DOHH2 (cell line): ENCODE results near the gene TTBK1.

Source experiments
- H3F3A ChIP-seq: fragments of 200-600 bp; sonication (generic), shearing (Covaris generic); 2 replicates; pipeline ENCODE4 v1.6.0; 2016; ENCODE audit warnings: antibody characterized with exemption, mild to moderate bottlenecking; ENCODE audit not compliant: control insufficient read depth, insufficient read depth
- H3K27ac ChIP-seq: fragments of 200-600 bp; sonication (generic); 2 replicates; pipeline ENCODE4 v1.5.1; 2014; ENCODE audit warnings: low read depth, mild to moderate bottlenecking, low read length, moderate library complexity
- H3K27me3 ChIP-seq: fragments of 200-600 bp; sonication (generic); 2 replicates; pipeline ENCODE4 v1.6.1; 2014; ENCODE audit warnings: mild to moderate bottlenecking, low read length, mixed read lengths; ENCODE audit not compliant: control insufficient read depth
- H3K36me3 ChIP-seq: fragments of 200-600 bp; sonication (generic); 2 replicates; pipeline ENCODE4 v1.6.1; 2014; ENCODE audit warnings: mild to moderate bottlenecking, low read length, moderate library complexity, mixed read lengths; ENCODE audit not compliant: control insufficient read depth
- H3K4me1 ChIP-seq: fragments of 200-600 bp; sonication (generic); 2 replicates; pipeline ENCODE4 v1.6.1; 2014; ENCODE audit warnings: mild to moderate bottlenecking, low read length, mixed read lengths; ENCODE audit not compliant: control insufficient read depth
- H3K4me2 ChIP-seq: fragments of 200-600 bp; sonication (generic); 2 replicates; pipeline ENCODE4 v1.6.0; 2014; ENCODE audit warnings: mild to moderate bottlenecking, low read length, moderate library complexity
- H3K4me3 ChIP-seq: fragments of 200-600 bp; sonication (generic); 2 replicates; pipeline ENCODE4 v1.5.1; 2014; ENCODE audit warnings: mild to moderate bottlenecking, low read length, mixed read lengths
- H3K79me2 ChIP-seq: fragments of 200-600 bp; sonication (generic); 2 replicates; pipeline ENCODE4 v1.6.1; 2014; ENCODE audit warnings: mild to moderate bottlenecking, low read length, mixed read lengths; ENCODE audit not compliant: control insufficient read depth
- H3K9me2 ChIP-seq: fragments of 200-600 bp; sonication (generic); replicated peaks from 2 replicates; pipeline ENCODE4 v1.6.1; 2014; ENCODE audit warnings: mild to moderate bottlenecking, low read length, mixed read lengths; ENCODE audit not compliant: control insufficient read depth
- H3K9me3 ChIP-seq: fragments of 200-600 bp; sonication (generic); 2 replicates; pipeline ENCODE4 v1.6.1; 2014; ENCODE audit warnings: antibody characterized with exemption, low read length, mixed read lengths; ENCODE audit not compliant: control insufficient read depth, insufficient read depth
- H4K20me1 ChIP-seq: fragments of 200-600 bp; sonication (generic); 2 replicates; pipeline ENCODE4 v1.6.0; 2014; ENCODE audit warnings: low read depth, mild to moderate bottlenecking, antibody characterized with exemption, low read length, moderate library complexity; ENCODE audit not compliant: control insufficient read depth, insufficient read depth
- EZH2phosphoT487 ChIP-seq: fragments of 200-600 bp; sonication (generic); IDR thresholded peaks from 2 replicates; pipeline ENCODE4 v1.6.1; 2017; ENCODE audit warnings: borderline replicate concordance, mild to moderate bottlenecking, antibody characterized with exemption, low read length, moderate library complexity, mixed read lengths
- TF ChIP-seq, protein P1 (sequence below): fragments of 200-600 bp; sonication (generic); IDR thresholded peaks from one replicate; pipeline ENCODE4 v1.5.1; 2014; ENCODE audit warnings: antibody characterized with exemption, mild to moderate bottlenecking, low read depth, low read length; ENCODE audit not compliant: poor library complexity, severe bottlenecking

TTBK1 gene

DNA sequence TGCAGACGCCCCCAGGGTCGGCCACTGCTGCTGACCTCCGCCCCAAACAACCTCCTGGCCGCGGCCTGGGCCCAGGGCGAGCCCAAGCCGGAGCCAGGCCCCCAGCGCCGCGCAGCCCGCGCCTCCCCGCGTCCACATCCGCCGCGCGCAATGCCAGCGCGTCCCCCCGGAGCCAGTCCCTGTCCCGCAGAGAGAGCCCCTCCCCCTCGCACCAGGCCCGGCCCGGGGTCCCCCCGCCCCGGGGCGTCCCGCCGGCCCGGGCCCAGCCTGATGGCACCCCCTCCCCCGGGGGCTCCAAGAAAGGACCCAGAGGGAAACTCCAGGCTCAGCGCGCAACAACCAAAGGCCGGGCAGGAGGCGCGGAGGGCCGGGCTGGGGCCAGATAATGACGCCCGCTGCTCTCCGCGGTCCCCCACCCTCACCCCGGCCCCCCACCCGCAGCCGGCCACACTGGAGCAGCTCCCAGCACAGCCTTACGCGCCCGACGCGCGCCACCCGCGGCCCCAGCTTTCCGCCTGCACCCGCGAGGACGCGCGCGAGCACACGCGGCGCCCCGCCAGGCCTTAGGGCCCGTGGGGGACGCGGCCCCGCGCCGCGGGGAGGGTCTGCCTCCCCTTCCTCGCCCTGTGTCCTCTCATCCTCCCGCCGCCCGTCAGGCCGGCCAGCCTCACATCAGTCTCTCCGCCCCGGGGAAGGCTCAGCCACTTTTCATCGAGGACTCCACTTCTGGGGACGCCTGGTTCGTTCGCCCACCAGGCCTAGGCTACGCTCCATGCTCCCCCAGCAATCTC lies 41.9 kb downstream of the TTBK1 start:
- Histone ChIP-seq H4K20me1 (no peaks in the 10 kb centered on the region), H3K4me1 (peaks cover 18% of the 10 kb centered on the region), H3K4me2 (no peak overlapping the region), H3K79me2 (no peaks in the 10 kb centered on the region), H3K27ac (no peak overlapping the region), H3K36me3 (no peaks in the 10 kb centered on the region), H3K27me3 (no peaks in the 10 kb centered on the region), H3F3A (no peaks in the 10 kb centered on the region), H3K4me3 (no peak overlapping the region), H3K9me2 (no peaks in the 10 kb centered on the region), H3K9me3 (no peaks in the 10 kb centered on the region)
- no peak for TF ChIP-seq EZH2phosphoT487
- TF ChIP-seq, protein P1, sequence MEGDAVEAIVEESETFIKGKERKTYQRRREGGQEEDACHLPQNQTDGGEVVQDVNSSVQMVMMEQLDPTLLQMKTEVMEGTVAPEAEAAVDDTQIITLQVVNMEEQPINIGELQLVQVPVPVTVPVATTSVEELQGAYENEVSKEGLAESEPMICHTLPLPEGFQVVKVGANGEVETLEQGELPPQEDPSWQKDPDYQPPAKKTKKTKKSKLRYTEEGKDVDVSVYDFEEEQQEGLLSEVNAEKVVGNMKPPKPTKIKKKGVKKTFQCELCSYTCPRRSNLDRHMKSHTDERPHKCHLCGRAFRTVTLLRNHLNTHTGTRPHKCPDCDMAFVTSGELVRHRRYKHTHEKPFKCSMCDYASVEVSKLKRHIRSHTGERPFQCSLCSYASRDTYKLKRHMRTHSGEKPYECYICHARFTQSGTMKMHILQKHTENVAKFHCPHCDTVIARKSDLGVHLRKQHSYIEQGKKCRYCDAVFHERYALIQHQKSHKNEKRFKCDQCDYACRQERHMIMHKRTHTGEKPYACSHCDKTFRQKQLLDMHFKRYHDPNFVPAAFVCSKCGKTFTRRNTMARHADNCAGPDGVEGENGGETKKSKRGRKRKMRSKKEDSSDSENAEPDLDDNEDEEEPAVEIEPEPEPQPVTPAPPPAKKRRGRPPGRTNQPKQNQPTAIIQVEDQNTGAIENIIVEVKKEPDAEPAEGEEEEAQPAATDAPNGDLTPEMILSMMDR, result no peak

DNA sequence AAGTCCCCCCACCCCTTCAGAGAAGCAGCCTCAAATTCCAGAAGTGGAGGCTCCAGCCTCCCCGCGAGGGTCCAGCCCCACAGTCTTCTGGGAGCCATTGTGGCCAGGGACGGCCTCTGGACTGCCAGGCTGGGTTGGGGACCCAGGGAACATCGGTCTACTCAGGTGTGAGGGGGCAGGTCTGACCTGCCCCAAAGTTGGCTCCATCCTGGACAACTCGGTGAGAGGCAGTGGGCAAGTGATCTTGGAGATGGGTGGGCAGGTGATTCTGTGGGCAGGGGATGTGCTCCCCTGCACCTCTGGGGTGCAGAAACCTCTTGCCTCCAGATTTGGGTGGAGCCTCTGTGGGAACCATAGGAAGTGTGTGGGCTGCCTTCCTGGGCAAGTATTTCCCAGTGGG lies 42.6 kb downstream of the TTBK1 start:
- Histone ChIP-seq H3K79me2 (no peaks in the 10 kb centered on the region), H3F3A (no peaks in the 10 kb centered on the region), H4K20me1 (no peaks in the 10 kb centered on the region), H3K4me1 (peaks cover 18% of the 10 kb centered on the region), H3K36me3 (no peaks in the 10 kb centered on the region), H3K9me2 (no peaks in the 10 kb centered on the region), H3K4me2 (no peak overlapping the region), H3K4me3 (no peak overlapping the region), H3K27me3 (no peaks in the 10 kb centered on the region), H3K9me3 (no peaks in the 10 kb centered on the region), H3K27ac (no peak overlapping the region)
- TF ChIP-seq, protein P1, result no peak
- TF ChIP-seq EZH2phosphoT487, result no peak

DNA sequence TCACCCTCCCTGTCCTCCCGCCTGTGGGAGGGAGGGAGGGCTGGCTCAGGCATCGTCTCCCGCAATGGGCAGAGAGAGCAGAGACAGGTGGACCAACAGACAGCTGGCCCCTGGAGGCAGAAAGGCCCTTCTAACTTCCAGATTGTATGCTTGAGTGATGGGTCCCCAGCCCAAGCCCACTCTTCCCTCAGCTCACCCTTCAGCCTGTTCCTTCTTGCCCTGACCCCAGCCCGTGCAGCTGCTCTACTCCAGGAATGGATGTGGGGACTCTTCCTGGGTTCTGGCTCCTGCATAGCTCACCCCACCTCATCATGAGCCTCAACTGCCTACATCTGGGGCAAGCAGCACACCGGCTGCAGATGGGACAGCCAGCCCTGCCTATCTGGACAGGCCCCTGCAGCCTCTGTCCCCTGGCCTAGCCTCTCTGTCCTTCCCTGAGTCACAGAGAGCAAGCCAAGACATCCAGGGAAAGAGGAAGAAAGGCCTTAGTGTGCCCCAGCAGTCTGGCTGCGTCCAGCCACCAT lies 43.2 kb downstream of the TTBK1 start:
- TF ChIP-seq EZH2phosphoT487, result no peak
- TF ChIP-seq, protein P1, result no peak
- Histone ChIP-seq H3K4me1 (peaks cover 18% of the 10 kb centered on the region), H3K36me3 (no peaks in the 10 kb centered on the region), H3K79me2 (no peaks in the 10 kb centered on the region), H3K9me2 (no peaks in the 10 kb centered on the region), H3F3A (no peaks in the 10 kb centered on the region), H3K4me3 (no peak overlapping the region), H4K20me1 (no peaks in the 10 kb centered on the region), H3K9me3 (no peaks in the 10 kb centered on the region), H3K4me2 (no peak overlapping the region), H3K27me3 (no peaks in the 10 kb centered on the region), H3K27ac (no peak overlapping the region)
